Kidney (tissue), 14 donors: ENCODE results near the gene ARID5B. TPM values are rescaled to one million over a fixed set of nuclear protein-coding genes. Genes with fewer than 3 reads are reported as not detected.
A peak's percentile ranks its signal among the peaks of the same experiment; 100 is the strongest.

Source experiments
- DNase-seq, 5 donors: peaks; one replicate each; pipeline ENCODE4 v3.0.0-alpha.2; 2013 to 2020
- FAIRE-seq: peaks from 2 replicates; lab custom pipeline; 2012; peaks lifted over from hg19 to GRCh38; lab: Jason Lieb, UNC
- H3K27ac ChIP-seq, 2 donors: one replicate each; pipeline ENCODE4 v1.7.0; 2013; ENCODE audit warnings: low read depth in 2 of 2, low read length in 2 of 2, inconsistent platforms in 1 of 2
- H3K27me3 ChIP-seq: one replicate; pipeline ENCODE4 v1.7.1; 2013; ENCODE audit warnings: low read length, inconsistent platforms; ENCODE audit not compliant: control insufficient read depth, insufficient read depth
- H3K36me3 ChIP-seq, 3 donors: one replicate each; pipeline versions ENCODE4 v1.7.0 to v1.7.1; 2013; ENCODE audit warnings: low read length in 3 of 3, control low read depth in 1 of 3, inconsistent platforms in 1 of 3; ENCODE audit not compliant: insufficient read depth in 3 of 3, control insufficient read depth in 2 of 3
- H3K4me1 ChIP-seq, 3 donors: one replicate each; pipeline versions ENCODE4 v1.7.0 to v1.7.1; 2013; ENCODE audit warnings: low read length in 3 of 3, inconsistent platforms in 1 of 3, low read depth in 1 of 3; ENCODE audit not compliant: control insufficient read depth in 2 of 3, insufficient read depth in 2 of 3
- H3K4me3 ChIP-seq, 3 donors: one replicate each; pipeline versions ENCODE4 v1.7.0 to v1.8.1; 2013; ENCODE audit warnings: low read length in 3 of 3, control low read depth in 1 of 3, inconsistent platforms in 1 of 3
- H3K9ac ChIP-seq, 3 donors: one replicate each; pipeline versions ENCODE4 v1.7.0 to v1.7.1; 2013; ENCODE audit warnings: low read length in 3 of 3, control low read depth in 1 of 3, inconsistent platforms in 1 of 3
- H3K9me3 ChIP-seq, 3 donors: one replicate each; pipeline versions ENCODE4 v1.7.0 to v1.7.1; 2013; ENCODE audit warnings: low read length in 3 of 3, control low read depth in 1 of 3, inconsistent platforms in 1 of 3; ENCODE audit not compliant: control insufficient read depth in 2 of 3, insufficient read depth in 1 of 3
- CTCF ChIP-seq: IDR thresholded peaks from 3 replicates; pipeline ENCODE4 v1.5.1; 2012; ENCODE audit warnings: mild to moderate bottlenecking, moderate library complexity, borderline replicate concordance; ENCODE audit not compliant: insufficient read depth; ENCODE audit errors: extremely low read depth
- intact Hi-C: fragments of 100-400 bp; cut with DNase I; formaldehyde crosslinking; loops from one replicate; pipeline ENCODE4 v1.11.1; 2022
- polyA plus RNA-seq: library from polyadenylated mRNA; stranded (reverse); fragments of 350-450 nt; fragmentation: Illumina TruSeq; extraction: RNeasy Lipid Tissue Mini Kit (QIAGEN cat#74804); gene quantifications from one replicate; pipeline ENCODE4 v1.2.3, GENCODE V29; 2014; ENCODE audit warnings: low read depth, low replicate concordance; ENCODE audit not compliant: insufficient read depth
- total RNA-seq: library from RNA; stranded (reverse); fragmentation: NEBNext Ultra II Directional; extraction: Animal tissue kit (Norgen Biotek cat#: 25700); gene quantifications from one replicate; pipeline ENCODE4 v1.2.1, GENCODE V29; 2021
- donor health status: control.
- donor health status: control.
- donor health status: control.
- donor health status: control.
- donor health status: control.
- donor health status: DM: yes; HTN: yes; CAD: no.
- donor health status: Normal renal cell carcinoma (clear cell type).

ARID5B gene
- total and polyA plus RNA-seq, 2 donors from 2014 or later: 8.6 to 77.9 TPM

- DNase-seq (no peak), FAIRE-seq (no peak)
- no peaks in the 10 kb centered on the region for H3K9me3 ChIP-seq
- peak overlapping the region in 1 of 2 donors; percentile 59 for H3K27ac ChIP-seq
- no peaks in the 10 kb centered on the region for H3K36me3 ChIP-seq
- intact Hi-C loops: no loop called here
- H3K27me3 ChIP-seq: no peaks in the 10 kb centered on the region
- H3K4me3 ChIP-seq: peak overlapping the region in 1 of 3 donors; percentile 40
- H3K4me1 ChIP-seq: peaks cover 3 to 13% (median 10%) of the 10 kb centered on the region in 3 donors
- H3K9ac ChIP-seq: no peak overlapping the region
- TF ChIP-seq CTCF: no peak
Measured at GRCh38 chr10:61987951-61988379, 86.5 kb downstream of the ARID5B start.

GRCh38 chr10:61989995-61990760 lies 88.7 kb downstream of the ARID5B start:
- no peak for FAIRE-seq
- no peak for TF ChIP-seq CTCF
- no peak overlapping the region for H3K27ac ChIP-seq
- H3K4me3 ChIP-seq: no peak overlapping the region
- DNase-seq: no peak
- H3K36me3 ChIP-seq: no peaks in the 10 kb centered on the region
- H3K9me3 ChIP-seq: no peaks in the 10 kb centered on the region
- intact Hi-C loops: no loop called here
- peaks cover 10 to 15% (median 11%) of the 10 kb centered on the region in 3 donors for H3K4me1 ChIP-seq
- H3K9ac ChIP-seq: no peak overlapping the region
- no peaks in the 10 kb centered on the region for H3K27me3 ChIP-seq

GRCh38 chr10:61990761-61991135 lies 89.2 kb downstream of the ARID5B start:
- Histone ChIP-seq H3K27me3 (no peaks in the 10 kb centered on the region), H3K36me3 (no peaks in the 10 kb centered on the region), H3K4me3 (no peak overlapping the region), H3K9ac (no peak overlapping the region), H3K27ac (no peak overlapping the region), H3K4me1 (peaks cover 10 to 17% (median 11%) of the 10 kb centered on the region in 3 donors), H3K9me3 (no peaks in the 10 kb centered on the region)
- no peak for FAIRE-seq
- intact Hi-C loops: no loop called here
- no peak for TF ChIP-seq CTCF
- DNase-seq: no peak
